A549 treated with GW870086 at 1 μM for 4 hours (cell line): Measurements from ENCODE around the gene NPY4R2. TPM values are rescaled to one million over a fixed set of nuclear protein-coding genes. Genes with fewer than 3 reads are reported as not detected.

Experiments
- total RNA-seq: library from RNA; stranded (reverse); fragments of 200-300 nt; extraction: Qiagen RNA extraction; gene quantifications from 5 replicates; pipeline ENCODE4 v1.2.3, GENCODE V29; 2022; ENCODE audit warnings: low read depth

The NPY4R2 gene, protein sequence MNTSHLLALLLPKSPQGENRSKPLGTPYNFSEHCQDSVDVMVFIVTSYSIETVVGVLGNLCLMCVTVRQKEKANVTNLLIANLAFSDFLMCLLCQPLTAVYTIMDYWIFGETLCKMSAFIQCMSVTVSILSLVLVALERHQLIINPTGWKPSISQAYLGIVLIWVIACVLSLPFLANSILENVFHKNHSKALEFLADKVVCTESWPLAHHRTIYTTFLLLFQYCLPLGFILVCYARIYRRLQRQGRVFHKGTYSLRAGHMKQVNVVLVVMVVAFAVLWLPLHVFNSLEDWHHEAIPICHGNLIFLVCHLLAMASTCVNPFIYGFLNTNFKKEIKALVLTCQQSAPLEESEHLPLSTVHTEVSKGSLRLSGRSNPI
- total RNA-seq = 16.1 to 27.6 TPM (median 24.7 TPM) in 5 replicates

DNA sequence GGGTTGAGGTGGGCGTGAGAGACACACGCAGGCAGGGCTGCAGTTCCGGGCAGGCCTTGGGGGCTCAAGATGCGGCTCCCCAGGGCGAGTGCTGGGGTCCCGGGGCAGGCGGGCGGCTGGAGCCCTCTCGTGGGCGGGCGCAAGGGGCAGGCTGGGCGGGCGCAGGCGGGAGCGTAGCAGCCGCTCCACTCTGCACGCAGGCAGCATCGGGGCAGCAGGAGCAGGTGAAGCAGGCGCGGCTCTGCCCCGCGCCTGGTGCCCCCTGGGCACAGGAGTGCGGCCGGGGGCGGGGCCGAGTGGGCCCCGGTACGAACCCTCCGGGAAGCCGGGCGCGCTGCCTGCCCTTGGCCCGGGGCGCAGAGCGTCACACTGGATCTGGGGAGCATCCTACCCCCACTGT, at the start of gene NPY4R2:
TSS of gene NPY4R2 (plus strand) at position 188 of the 400 bp plus-strand sequence. CDS start 3,326 bp downstream, outside the sequence.

Other genes with a start within 250 kb of the NPY4R2 start
- gene SYT15B, start 155.1 kb upstream of the NPY4R2 start, total RNA-seq = 2.5 to 3.9 TPM (median 2.8 TPM) in 5 replicates
- gene FAM25C, start 81.1 kb downstream of the NPY4R2 start, total RNA-seq = 1.0 to 2.3 TPM (median 1.8 TPM) in 4 of 5 replicates, not detected in the other